NCI-H1694 treated with DMSO at 0.1 percent for 48 hours (cell line): Measurements from ENCODE around the gene LRPAP1.
"Not testable (repeated sequence)": the region's sequence is repeated elsewhere in the genome, so short reads cannot be mapped to it uniquely, and the experiment has no call there.

Experiments
- DNase-seq: peaks from one replicate; lab custom pipeline; 2025; lab: John Stamatoyannopoulos, UW

LRPAP1 gene

GRCh38 chr4:3460926-3461325, 71.3 kb downstream of the LRPAP1 start:
- no peak for DNase-seq

- not testable (repeated sequence) for DNase-seq
These were observed 73.1 kb downstream of the LRPAP1 start for GRCh38 chr4:3459156-3459555.

- DNase-seq, result no peak
These were observed 73.9 kb downstream of the LRPAP1 start for GRCh38 chr4:3458371-3458770.

GRCh38 chr4:3455596-3455995, 76.6 kb downstream of the LRPAP1 start:
- not testable (repeated sequence) for DNase-seq
